ENCODE measurements around the gene SRBD1. TPM values are rescaled to one million over a fixed set of nuclear protein-coding genes. Genes with fewer than 3 reads are reported as not detected.

SRBD1 gene
- total RNA-seq, 1 donor from 2014 or later, result 13.8 TPM

- no peak overlapping the region for H3K4me3 Mint-ChIP-seq (ENCODE audit: low read depth)
- H3K36me3 Mint-ChIP-seq (ENCODE audit: insufficient read depth), result peaks cover 3% of the 10 kb centered on the region
- peaks cover 13% of the 10 kb centered on the region for H3K4me1 Mint-ChIP-seq (ENCODE audit: low read depth)
- H3K27me3 Mint-ChIP-seq, result no peaks in the 10 kb centered on the region
- H3K27ac Mint-ChIP-seq, result no peak overlapping the region
- peaks cover 4% of the 10 kb centered on the region for H3K9me3 Mint-ChIP-seq (ENCODE audit: low read depth)
- no peak for DNase-seq (ENCODE audit: low spot score, unreplicated experiment)
- no peak for TF ChIP-seq CTCF (IDR thresholded peaks at IDR 0.05; ENCODE audit: unreplicated experiment)
These were observed 240.7 kb downstream of the SRBD1 start for GRCh38 chr2:45370369-45370768.

GRCh38 chr2:45368792-45369191 lies 242.3 kb downstream of the SRBD1 start:
- no peak for DNase-seq (ENCODE audit: low spot score, unreplicated experiment)
- no peak overlapping the region for H3K27ac Mint-ChIP-seq
- H3K27me3 Mint-ChIP-seq, result no peaks in the 10 kb centered on the region
- H3K4me1 Mint-ChIP-seq (ENCODE audit: low read depth), result peaks cover 8% of the 10 kb centered on the region
- H3K9me3 Mint-ChIP-seq (ENCODE audit: low read depth), result no peaks in the 10 kb centered on the region
- H3K36me3 Mint-ChIP-seq (ENCODE audit: insufficient read depth), result no peaks in the 10 kb centered on the region
- TF ChIP-seq CTCF (IDR thresholded peaks at IDR 0.05; ENCODE audit: unreplicated experiment), result no peak
- H3K4me3 Mint-ChIP-seq (ENCODE audit: low read depth), result no peak overlapping the region

- H3K9me3 Mint-ChIP-seq (ENCODE audit: low read depth), result no peaks in the 10 kb centered on the region
- H3K27ac Mint-ChIP-seq, result no peak overlapping the region
- peaks cover 3% of the 10 kb centered on the region for H3K27me3 Mint-ChIP-seq
- H3K4me1 Mint-ChIP-seq (ENCODE audit: low read depth), result peaks cover 5% of the 10 kb centered on the region
- no peak overlapping the region for H3K4me3 Mint-ChIP-seq (ENCODE audit: low read depth)
- H3K36me3 Mint-ChIP-seq (ENCODE audit: insufficient read depth), result no peaks in the 10 kb centered on the region
- DNase-seq (ENCODE audit: low spot score, unreplicated experiment), result no peak
- no peak for TF ChIP-seq CTCF (IDR thresholded peaks at IDR 0.05; ENCODE audit: unreplicated experiment)
These were observed 249.4 kb downstream of the SRBD1 start for GRCh38 chr2:45361666-45362065.

GRCh38 chr2:45354776-45355175 lies 256.3 kb downstream of the SRBD1 start:
- Mint-ChIP-seq H3K27me3 (peaks cover 12% of the 10 kb centered on the region), H3K4me1 (ENCODE audit: low read depth) (no peaks in the 10 kb centered on the region), H3K9me3 (ENCODE audit: low read depth) (no peaks in the 10 kb centered on the region), H3K4me3 (ENCODE audit: low read depth) (no peak overlapping the region), H3K27ac (no peak overlapping the region), H3K36me3 (ENCODE audit: insufficient read depth) (no peaks in the 10 kb centered on the region)
- DNase-seq (ENCODE audit: low spot score, unreplicated experiment), result no peak
- no peak for TF ChIP-seq CTCF (IDR thresholded peaks at IDR 0.05; ENCODE audit: unreplicated experiment)

- no peaks in the 10 kb centered on the region for H3K36me3 Mint-ChIP-seq (ENCODE audit: insufficient read depth)
- no peak overlapping the region for H3K27ac Mint-ChIP-seq
- no peak overlapping the region for H3K4me3 Mint-ChIP-seq (ENCODE audit: low read depth)
- TF ChIP-seq CTCF (IDR thresholded peaks at IDR 0.05; ENCODE audit: unreplicated experiment), result no peak
- H3K9me3 Mint-ChIP-seq (ENCODE audit: low read depth), result no peaks in the 10 kb centered on the region
- H3K4me1 Mint-ChIP-seq (ENCODE audit: low read depth), result no peaks in the 10 kb centered on the region
- DNase-seq (ENCODE audit: low spot score, unreplicated experiment), result no peak
- peaks cover 12% of the 10 kb centered on the region for H3K27me3 Mint-ChIP-seq
These were observed 257.2 kb downstream of the SRBD1 start for GRCh38 chr2:45353879-45354278.
